ENCODE results near the gene EME1.
"Not testable (repeated sequence)": the region's sequence is repeated elsewhere in the genome, so short reads cannot be mapped to it uniquely, and the experiment has no call there.

Gene EME1

GRCh38 chr17:50396261-50397110 is 23.5 kb downstream of the EME1 start:
- peak overlapping the region; percentile 99 for H3K4me3 ChIP-seq (ENCODE audit: insufficient read depth, low read depth, low read length)
- H3K27me3 ChIP-seq (ENCODE audit: control insufficient read depth, insufficient read depth, low read length, poor library complexity, severe bottlenecking), result no peaks in the 10 kb centered on the region
- H3K4me1 ChIP-seq (ENCODE audit: control insufficient read depth, insufficient read depth, low read length), result peaks cover 7% of the 10 kb centered on the region
- H3K36me3 ChIP-seq (ENCODE audit: control insufficient read depth, insufficient read depth, low read length), result peaks cover 25% of the 10 kb centered on the region
- H3K27ac ChIP-seq (ENCODE audit: insufficient read depth, low read depth, low read length, poor library complexity, severe bottlenecking), result no peak overlapping the region
- no peaks in the 10 kb centered on the region for H3K9me3 ChIP-seq (ENCODE audit: control insufficient read depth, low read length)
- 11 to 15% methylated on average over 29 to 30 of the region's 30 CpGs for WGBS, 2 experiments

GRCh38 chr17:50397111-50397918 is 24.3 kb downstream of the EME1 start, which contains the start of gene LRRC59:
TSS of gene LRRC59 (minus strand) at chr17:50397523. CDS start at chr17:50397317, 206 bp downstream.
- Histone ChIP-seq H3K4me1 (ENCODE audit: control insufficient read depth, insufficient read depth, low read length) (peaks cover 7% of the 10 kb centered on the region), H3K4me3 (ENCODE audit: insufficient read depth, low read depth, low read length) (peak within 1 kb of the TSS; percentile 99), H3K27ac (ENCODE audit: insufficient read depth, low read depth, low read length, poor library complexity, severe bottlenecking) (no peak within 1 kb of the TSS), H3K36me3 (ENCODE audit: control insufficient read depth, insufficient read depth, low read length) (peaks cover 17% of the 10 kb centered on the region), H3K27me3 (ENCODE audit: control insufficient read depth, insufficient read depth, low read length, poor library complexity, severe bottlenecking) (no peaks in the 10 kb centered on the region), H3K9me3 (ENCODE audit: control insufficient read depth, low read length) (no peaks in the 10 kb centered on the region)
- 2% methylated on average over 70 of the region's 70 CpGs for WGBS, 2 experiments

DNA sequence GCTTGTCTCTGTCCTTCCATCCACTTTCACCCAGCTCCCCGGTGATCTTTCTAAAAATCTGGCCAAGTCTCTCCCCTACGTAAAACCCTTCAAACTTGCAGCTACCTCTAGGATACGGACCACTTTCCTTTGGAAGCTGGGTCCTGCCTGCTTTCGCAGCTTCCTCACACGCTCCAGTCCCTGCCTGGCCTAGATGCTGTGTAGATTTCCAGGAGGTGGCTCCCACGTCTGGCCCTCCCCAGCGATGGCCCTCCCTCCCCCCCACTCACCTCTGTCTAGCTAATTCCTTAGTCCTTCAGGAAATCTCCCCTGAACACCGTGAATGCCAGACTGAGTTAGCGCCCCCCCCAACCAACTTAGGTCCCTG is 24.9 kb downstream of the EME1 start:
- H3K9me3 ChIP-seq (ENCODE audit: control insufficient read depth, low read length), result no peaks in the 10 kb centered on the region

DNA sequence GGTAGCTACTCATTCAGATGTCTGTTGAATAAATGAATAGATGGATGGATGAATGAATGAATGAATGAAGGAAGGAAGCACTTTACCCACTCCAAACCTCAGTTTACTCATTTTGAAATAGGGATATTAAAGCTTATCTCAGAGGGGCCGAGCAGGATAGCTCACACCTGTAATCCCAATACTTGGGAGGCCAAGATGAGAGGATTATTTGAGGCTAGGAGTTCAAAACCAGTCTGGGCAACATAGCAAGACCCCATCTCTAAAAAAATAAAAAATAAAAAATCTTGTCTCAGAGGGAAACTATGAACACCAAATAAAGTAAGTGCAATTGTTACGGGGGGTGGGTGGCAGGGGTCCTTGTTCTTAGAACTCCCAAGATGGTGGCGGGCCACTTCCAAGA is 25.6 kb downstream of the EME1 start:
- not testable (repeated sequence) for H3K9me3 ChIP-seq (ENCODE audit: control insufficient read depth, low read length); H3K27me3 ChIP-seq (ENCODE audit: control insufficient read depth, insufficient read depth, low read length, poor library complexity, severe bottlenecking); H3K27ac ChIP-seq (ENCODE audit: insufficient read depth, low read depth, low read length, poor library complexity, severe bottlenecking); H3K4me1 ChIP-seq (ENCODE audit: control insufficient read depth, insufficient read depth, low read length); H3K4me3 ChIP-seq (ENCODE audit: insufficient read depth, low read depth, low read length); H3K36me3 ChIP-seq (ENCODE audit: control insufficient read depth, insufficient read depth, low read length)
- WGBS, 2 experiments, result 92 to 93% methylated on average over 3 of the region's 3 CpGs

More for the DNA sequence above, 24.9 kb downstream of the EME1 start:
- Histone ChIP-seq H3K36me3 (ENCODE audit: control insufficient read depth, insufficient read depth, low read length) (peaks cover 15% of the 10 kb centered on the region), H3K27ac (ENCODE audit: insufficient read depth, low read depth, low read length, poor library complexity, severe bottlenecking) (no peak overlapping the region), H3K27me3 (ENCODE audit: control insufficient read depth, insufficient read depth, low read length, poor library complexity, severe bottlenecking) (no peaks in the 10 kb centered on the region), H3K4me1 (ENCODE audit: control insufficient read depth, insufficient read depth, low read length) (peaks cover 7% of the 10 kb centered on the region), H3K4me3 (ENCODE audit: insufficient read depth, low read depth, low read length) (no peak overlapping the region)
- WGBS, 2 experiments, result 62 to 68% methylated on average over 9 of the region's 9 CpGs

- WGBS, 2 experiments, result 92 to 94% methylated on average over 8 of the region's 8 CpGs
- H3K9me3 ChIP-seq (ENCODE audit: control insufficient read depth, low read length); H3K27me3 ChIP-seq (ENCODE audit: control insufficient read depth, insufficient read depth, low read length, poor library complexity, severe bottlenecking); H3K4me1 ChIP-seq (ENCODE audit: control insufficient read depth, insufficient read depth, low read length); H3K4me3 ChIP-seq (ENCODE audit: insufficient read depth, low read depth, low read length); H3K27ac ChIP-seq (ENCODE audit: insufficient read depth, low read depth, low read length, poor library complexity, severe bottlenecking); H3K36me3 ChIP-seq (ENCODE audit: control insufficient read depth, insufficient read depth, low read length): not testable (repeated sequence)
These were observed 26.6 kb downstream of the EME1 start for GRCh38 chr17:50399591-50399990.

GRCh38 chr17:50405351-50405750 is 32.3 kb downstream of the EME1 start:
- 88 to 94% methylated on average over 4 of the region's 4 CpGs for WGBS, 2 experiments

GRCh38 chr17:50406578-50406977 is 33.5 kb downstream of the EME1 start:
- Histone ChIP-seq H3K27ac (ENCODE audit: insufficient read depth, low read depth, low read length, poor library complexity, severe bottlenecking) (no peak overlapping the region), H3K36me3 (ENCODE audit: control insufficient read depth, insufficient read depth, low read length) (no peaks in the 10 kb centered on the region), H3K9me3 (ENCODE audit: control insufficient read depth, low read length) (no peaks in the 10 kb centered on the region), H3K4me3 (ENCODE audit: insufficient read depth, low read depth, low read length) (no peak overlapping the region), H3K27me3 (ENCODE audit: control insufficient read depth, insufficient read depth, low read length, poor library complexity, severe bottlenecking) (no peaks in the 10 kb centered on the region), H3K4me1 (ENCODE audit: control insufficient read depth, insufficient read depth, low read length) (no peaks in the 10 kb centered on the region)
- WGBS, 2 experiments, result 85 to 87% methylated on average over 5 of the region's 5 CpGs

More at GRCh38 chr17:50405351-50405750, 32.3 kb downstream of the EME1 start:
- H3K36me3 ChIP-seq (ENCODE audit: control insufficient read depth, insufficient read depth, low read length); H3K9me3 ChIP-seq (ENCODE audit: control insufficient read depth, low read length); H3K4me3 ChIP-seq (ENCODE audit: insufficient read depth, low read depth, low read length); H3K27me3 ChIP-seq (ENCODE audit: control insufficient read depth, insufficient read depth, low read length, poor library complexity, severe bottlenecking); H3K4me1 ChIP-seq (ENCODE audit: control insufficient read depth, insufficient read depth, low read length); H3K27ac ChIP-seq (ENCODE audit: insufficient read depth, low read depth, low read length, poor library complexity, severe bottlenecking): not testable (repeated sequence)

DNA sequence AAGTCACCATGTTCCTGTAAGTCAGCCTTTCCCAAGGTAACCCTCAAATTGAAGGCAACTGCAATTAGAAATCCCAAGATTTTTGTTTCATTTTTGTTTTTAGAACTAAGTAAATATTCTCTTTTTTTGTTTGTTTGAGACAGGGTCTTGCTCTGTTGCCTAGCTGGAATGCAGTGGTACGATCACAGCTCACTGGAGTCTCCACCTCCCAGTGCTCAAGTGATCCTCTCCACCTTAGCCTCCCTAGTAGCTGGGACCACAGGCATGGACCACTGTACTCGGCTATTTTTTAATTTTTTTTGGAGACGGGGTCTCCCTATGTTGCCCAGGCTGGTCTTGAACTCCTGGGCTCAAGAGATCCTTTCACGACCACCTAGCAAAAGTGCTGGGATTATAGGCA is 34.9 kb downstream of the EME1 start:
- Histone ChIP-seq H3K4me3 (ENCODE audit: insufficient read depth, low read depth, low read length) (no peak overlapping the region), H3K27ac (ENCODE audit: insufficient read depth, low read depth, low read length, poor library complexity, severe bottlenecking) (no peak overlapping the region), H3K9me3 (ENCODE audit: control insufficient read depth, low read length) (no peaks in the 10 kb centered on the region), H3K36me3 (ENCODE audit: control insufficient read depth, insufficient read depth, low read length) (no peaks in the 10 kb centered on the region), H3K4me1 (ENCODE audit: control insufficient read depth, insufficient read depth, low read length) (no peaks in the 10 kb centered on the region), H3K27me3 (ENCODE audit: control insufficient read depth, insufficient read depth, low read length, poor library complexity, severe bottlenecking) (no peaks in the 10 kb centered on the region)
- 89 to 91% methylated on average over 4 of the region's 4 CpGs for WGBS, 2 experiments

- Histone ChIP-seq H3K27me3 (ENCODE audit: control insufficient read depth, insufficient read depth, low read length, poor library complexity, severe bottlenecking) (no peaks in the 10 kb centered on the region), H3K4me3 (ENCODE audit: insufficient read depth, low read depth, low read length) (no peak overlapping the region), H3K9me3 (ENCODE audit: control insufficient read depth, low read length) (no peaks in the 10 kb centered on the region), H3K27ac (ENCODE audit: insufficient read depth, low read depth, low read length, poor library complexity, severe bottlenecking) (no peak overlapping the region), H3K36me3 (ENCODE audit: control insufficient read depth, insufficient read depth, low read length) (no peaks in the 10 kb centered on the region), H3K4me1 (ENCODE audit: control insufficient read depth, insufficient read depth, low read length) (no peaks in the 10 kb centered on the region)
- 80 to 89% methylated on average over 4 of the region's 4 CpGs for WGBS, 2 experiments
These were observed 39.2 kb downstream of the EME1 start for GRCh38 chr17:50412188-50412732.

- Histone ChIP-seq H3K36me3 (ENCODE audit: control insufficient read depth, insufficient read depth, low read length) (no peaks in the 10 kb centered on the region), H3K4me3 (ENCODE audit: insufficient read depth, low read depth, low read length) (no peak overlapping the region), H3K27me3 (ENCODE audit: control insufficient read depth, insufficient read depth, low read length, poor library complexity, severe bottlenecking) (no peaks in the 10 kb centered on the region), H3K9me3 (ENCODE audit: control insufficient read depth, low read length) (no peaks in the 10 kb centered on the region), H3K27ac (ENCODE audit: insufficient read depth, low read depth, low read length, poor library complexity, severe bottlenecking) (no peak overlapping the region), H3K4me1 (ENCODE audit: control insufficient read depth, insufficient read depth, low read length) (no peaks in the 10 kb centered on the region)
- 75 to 82% methylated on average over 3 of the region's 3 CpGs for WGBS, 2 experiments
These were observed 41.8 kb downstream of the EME1 start for GRCh38 chr17:50414808-50415207.

Data from ectodermal cell (in vitro differentiated cells).